ENCODE measurements around the gene ADAM33.

ADAM33 gene

GRCh38 chr20:3681931-3682781 lies at the start of gene ADAM33:
ADAM33 (minus strand) TSS chr20:3682010; CDS start chr20:3682004, 6 bp downstream.
- no peak for DNase-seq

- no peak for DNase-seq
These were observed 49.2 kb upstream of the ADAM33 start for GRCh38 chr20:3730803-3731672.

- DNase-seq: no peak
These were observed 48.2 kb upstream of the ADAM33 start for GRCh38 chr20:3729811-3730540.

- DNase-seq: no peak
These were observed 47.6 kb upstream of the ADAM33 start for GRCh38 chr20:3729378-3729777.

- no peak for DNase-seq
These were observed 47.1 kb upstream of the ADAM33 start for GRCh38 chr20:3728876-3729275.

- no peak for DNase-seq
These were observed 46.5 kb upstream of the ADAM33 start for GRCh38 chr20:3728354-3728753.

- no peak for DNase-seq
These were observed 45.7 kb upstream of the ADAM33 start for GRCh38 chr20:3727401-3728021.

- no peak for DNase-seq
These were observed 42.5 kb upstream of the ADAM33 start for GRCh38 chr20:3724356-3724755.

- no peak for DNase-seq
These were observed 41.5 kb upstream of the ADAM33 start for GRCh38 chr20:3723284-3723683.

GRCh38 chr20:3721912-3722311 lies 40.1 kb upstream of the ADAM33 start:
- no peak for DNase-seq

GRCh38 chr20:3720626-3721025 lies 38.8 kb upstream of the ADAM33 start:
- no peak for DNase-seq

GRCh38 chr20:3720068-3720467 lies 38.3 kb upstream of the ADAM33 start:
- DNase-seq: no peak

GRCh38 chr20:3719046-3719445 lies 37.2 kb upstream of the ADAM33 start:
- no peak for DNase-seq

GRCh38 chr20:3716195-3716834 lies 34.5 kb upstream of the ADAM33 start:
- DNase-seq: no peak

GRCh38 chr20:3714092-3714491 lies 32.3 kb upstream of the ADAM33 start:
- DNase-seq: no peak

- DNase-seq: no peak
These were observed 30.6 kb upstream of the ADAM33 start, which contains the start of gene SIGLEC1 for GRCh38 chr20:3712279-3712873. SIGLEC1 (minus strand) TSS chr20:3712600; CDS start chr20:3707128, 5,472 bp downstream.

- DNase-seq: no peak
These were observed 29.7 kb upstream of the ADAM33 start for GRCh38 chr20:3711484-3711941.

GRCh38 chr20:3710703-3711483 lies 29.1 kb upstream of the ADAM33 start:
- peak; percentile 36 for DNase-seq

GRCh38 chr20:3710011-3710466 lies 28.2 kb upstream of the ADAM33 start:
- no peak for DNase-seq

- DNase-seq: no peak
These were observed 25.7 kb upstream of the ADAM33 start for GRCh38 chr20:3707508-3707899.

All from GOT3 (cell line).